Smooth muscle cell of the umbilical artery (primary cell): ENCODE results near the gene ROMO1. TPM values are rescaled to one million over a fixed set of nuclear protein-coding genes. Genes with fewer than 3 reads are reported as not detected.

Experiments
- total RNA-seq: library from RNA; depleted of rRNA; stranded (reverse); fragments of >200 nt; gene quantifications from 2 replicates; pipeline ENCODE4 v1.2.3, GENCODE V29; 2014

ROMO1 gene
- total RNA-seq: 62.5 and 200 TPM in 2 replicates

DNA sequence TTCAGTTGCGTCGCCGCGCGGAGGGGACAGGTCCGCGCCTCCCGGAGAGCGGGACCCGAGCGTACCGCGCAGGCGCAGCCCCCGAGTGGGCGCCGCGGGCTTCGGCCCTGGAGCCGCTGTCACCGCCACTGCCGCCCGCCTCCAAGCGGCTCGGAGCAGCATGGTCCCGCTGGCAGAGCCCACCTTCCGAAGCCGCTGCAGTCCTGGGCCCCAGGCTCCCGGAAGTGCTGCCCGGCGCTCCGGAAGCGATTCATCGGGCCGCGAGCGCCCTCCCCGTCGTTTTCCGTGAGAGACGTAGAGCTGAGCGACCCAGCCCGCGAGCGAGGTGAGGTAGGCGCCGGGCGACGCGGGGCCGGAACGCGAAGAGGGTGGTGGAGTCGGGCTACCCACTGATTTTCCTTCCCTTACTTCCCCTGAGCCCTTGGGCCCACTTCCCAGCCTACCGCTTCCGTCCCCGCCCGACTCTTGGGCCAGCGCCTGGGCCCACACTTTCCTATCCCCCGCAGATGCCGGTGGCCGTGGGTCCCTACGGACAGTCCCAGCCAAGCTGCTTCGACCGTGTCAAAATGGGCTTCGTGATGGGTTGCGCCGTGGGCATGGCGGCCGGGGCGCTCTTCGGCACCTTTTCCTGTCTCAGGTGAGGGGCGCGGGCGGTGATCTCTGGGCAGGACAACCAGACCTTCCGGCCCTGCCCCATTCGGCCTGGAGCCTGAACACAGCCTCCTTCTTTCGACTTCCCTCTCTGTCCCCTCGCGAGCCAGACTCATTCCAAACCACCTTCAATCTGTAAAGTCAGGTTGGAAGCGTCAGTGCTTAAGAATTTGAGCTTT is at the start of gene ROMO1, which contains the start of gene NFS1:
Gene ROMO1 (plus strand): TSS at position 279 of the 830 bp plus-strand sequence. CDS start 228 bp downstream, at position 507.
Gene NFS1 (minus strand): TSS at position 226 of the 830 bp plus-strand sequence. CDS start 64 bp downstream, at position 162.

DNA sequence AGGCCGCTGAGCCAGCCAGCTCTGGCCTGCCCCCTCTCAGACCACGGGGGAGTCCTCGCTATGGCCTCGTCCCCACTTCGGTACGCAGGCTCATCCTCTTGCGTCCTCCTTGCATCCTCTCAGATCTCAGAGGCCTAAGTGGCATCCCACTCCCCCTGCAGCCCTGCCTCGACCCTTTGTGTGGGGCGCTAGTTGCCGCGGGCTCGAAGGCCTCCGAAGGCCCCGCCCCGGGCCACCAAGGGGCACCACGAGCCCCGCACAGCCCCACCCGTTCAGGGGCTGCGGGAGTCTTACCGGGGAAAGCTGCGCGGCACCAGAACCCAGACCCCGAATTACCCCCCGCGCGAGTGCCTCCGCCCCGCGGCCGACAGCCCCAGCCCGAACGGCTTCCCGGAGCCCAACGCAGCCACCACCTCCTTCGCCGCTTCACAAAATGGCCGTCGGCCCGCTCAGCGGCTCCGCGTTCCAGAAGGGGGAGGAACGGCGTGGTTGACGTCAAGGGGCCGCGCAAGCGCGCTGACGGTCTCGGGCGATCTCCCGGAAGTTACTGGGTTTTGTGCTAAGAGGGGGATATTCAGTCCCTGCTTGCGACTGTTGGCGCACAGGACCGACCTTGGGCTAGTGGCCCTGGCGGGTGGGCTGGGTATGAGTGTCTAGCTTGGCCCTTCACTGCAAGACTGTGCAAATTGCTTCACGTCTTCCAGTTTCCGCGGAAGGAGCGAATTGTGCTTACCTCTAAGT is 34.6 kb upstream of the ROMO1 start, which contains the start of the genes CPNE1 and RBM12:
Gene CPNE1 (minus strand): TSS at position 435 of the 741 bp plus-strand sequence. CDS start 31,977 bp downstream, outside the sequence.
Gene RBM12 (minus strand): TSS at position 435 of the 741 bp plus-strand sequence. CDS start 9,578 bp downstream, outside the sequence.

DNA sequence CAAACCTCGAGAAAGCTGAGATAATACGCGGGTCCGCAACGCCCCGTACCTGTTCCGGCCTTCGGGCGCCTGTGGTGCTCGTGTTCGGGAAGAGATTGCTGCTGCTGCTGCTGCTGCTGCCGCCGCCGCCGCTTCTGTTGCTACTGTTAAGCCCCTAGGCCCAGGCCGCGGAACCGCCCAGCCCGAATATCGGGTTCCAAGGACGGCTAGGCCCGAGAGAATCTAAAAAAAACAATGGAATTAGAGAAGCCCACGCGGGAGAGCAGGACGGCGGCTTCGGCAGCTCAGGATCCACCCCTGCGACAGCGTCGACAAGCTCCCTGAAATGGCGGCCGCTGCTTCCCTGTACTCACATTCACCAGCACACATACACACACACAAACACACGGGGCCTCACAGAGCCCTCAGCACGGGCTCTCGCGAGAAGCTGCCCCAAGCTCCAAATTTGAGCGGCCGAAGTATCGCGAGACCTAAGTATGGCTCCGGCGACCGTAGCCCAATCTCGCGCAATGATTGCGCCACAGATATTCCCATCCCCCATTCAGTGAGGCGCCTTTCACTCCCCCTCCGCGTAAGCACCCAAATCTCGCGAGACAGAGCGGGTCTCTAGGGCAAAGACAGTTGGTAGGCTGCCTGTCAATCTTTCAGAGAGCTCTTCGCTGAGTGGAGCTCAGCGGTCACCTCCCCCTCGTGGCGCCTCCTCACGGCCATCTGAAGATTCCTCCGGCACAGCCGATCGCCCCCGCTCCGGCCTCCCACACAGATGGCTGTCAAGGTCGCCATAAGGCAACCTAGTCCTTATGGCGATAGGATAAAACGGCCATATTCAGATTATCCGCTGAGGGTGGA is 42.9 kb downstream of the ROMO1 start, which contains the start of gene RBM39:
Gene RBM39 (minus strand): TSS at position 369 of the 849 bp plus-strand sequence. CDS start 1,386 bp downstream, outside the sequence.

Other genes with a start within 250 kb of the ROMO1 start
- gene CEP250, start 243.8 kb upstream of the ROMO1 start, total RNA-seq: 34.7 and 50.5 TPM in 2 replicates
- not detected in 2 replicates for gene C20orf173, start 169.8 kb upstream of the ROMO1 start, total RNA-seq
- gene ERGIC3, start 157.3 kb upstream of the ROMO1 start, total RNA-seq: 398 and 804 TPM in 2 replicates
- gene SPAG4, start 83.6 kb upstream of the ROMO1 start, total RNA-seq: 18.6 and 31.5 TPM in 2 replicates
- 92.4 and 144 TPM in 2 replicates for gene CPNE1, start 34.5 kb upstream of the ROMO1 start, total RNA-seq
- 37.4 and 56.5 TPM in 2 replicates for gene RBM12, start 34.5 kb upstream of the ROMO1 start, total RNA-seq
- gene NFS1, start 53 bp upstream of the ROMO1 start, total RNA-seq: 21.4 and 39.4 TPM in 2 replicates
- gene RBM39, start 42.9 kb downstream of the ROMO1 start, total RNA-seq: 242 and 396 TPM in 2 replicates
- 24.6 and 34.0 TPM in 2 replicates for gene PHF20, start 72.6 kb downstream of the ROMO1 start, total RNA-seq